Adrenal gland (tissue), 5 donors: ENCODE data around the gene ITFG1.

Experiments
- CTCF ChIP-seq, 6 experiments: fragments of 450-650 bp in 4 of 6; fragments of 200-600 bp in 2 of 6; sonication (generic) in 1 of 6; IDR thresholded peaks; 1 replicate in 5 of 6; 2 replicates in 1 of 6; pipeline versions ENCODE4 v1.5.1 to v1.8.0; 2016 to 2021; ENCODE audit warnings: antibody characterized with exemption in 6 of 6, mild to moderate bottlenecking in 2 of 6, moderate library complexity in 1 of 6
- POLR2A ChIP-seq, 2 donors: fragments of 450-650 bp; IDR thresholded peaks; one replicate each; pipeline ENCODE4 v1.6.1; 2017; ENCODE audit warnings: antibody characterized with exemption in 2 of 2, mild to moderate bottlenecking in 2 of 2, moderate library complexity in 1 of 2
- donor health status: DM: no; HTN: no; CAD: no.

GRCh38 chr16:47388705-47389104 lies 72.2 kb downstream of the ITFG1 start:
- no peak for TF ChIP-seq CTCF (IDR thresholded peaks at IDR 0.05)
- no peak for TF ChIP-seq POLR2A (IDR thresholded peaks at IDR 0.05)
